Activated CD8-positive, alpha-beta T cell treated with anti-CD3 and anti-CD28 coated beads for 36 hours (primary cell): ENCODE results near the gene OR14A16. TPM values are rescaled to one million over a fixed set of nuclear protein-coding genes. Genes with fewer than 3 reads are reported as not detected.

ENCODE experiments used
- ATAC-seq: fragments of 200-7000 bp; cut with Tn5 transposase; one replicate; pipeline ENCODE4 v1.10.0; 2021; ENCODE audit warnings: mild to moderate bottlenecking, moderate library complexity
- CTCF ChIA-PET: fragments of 350-600 bp; sonication (Branson Sonifier 250); formaldehyde crosslinking; loops from one replicate; lab custom pipeline; 2021; ENCODE audit warnings: antibody characterized with exemption; lab: Charles Lee
- POLR2A ChIA-PET: fragments of 350-600 bp; sonication (Branson Sonifier 250); formaldehyde crosslinking; loops from one replicate; lab custom pipeline; 2021; ENCODE audit warnings: antibody characterized with exemption; lab: Charles Lee
- DNase-seq: peaks from one replicate; pipeline ENCODE4 v3.0.0-alpha.2; 2020
- H3K27ac Mint-ChIP-seq: one replicate; pipeline ENCODE4 v1.8.0; 2021; ENCODE audit warnings: mild to moderate bottlenecking, mixed read lengths
- H3K27me3 Mint-ChIP-seq: one replicate; pipeline ENCODE4 v1.8.0; 2021; ENCODE audit warnings: mixed read lengths
- H3K36me3 Mint-ChIP-seq: one replicate; pipeline ENCODE4 v1.8.0; 2021; ENCODE audit warnings: low read depth, mixed read lengths
- H3K4me1 Mint-ChIP-seq: one replicate; pipeline ENCODE4 v1.8.0; 2021; ENCODE audit warnings: low read depth, mixed read lengths
- H3K4me3 Mint-ChIP-seq: one replicate; pipeline ENCODE4 v1.8.0; 2021; ENCODE audit warnings: mild to moderate bottlenecking, moderate library complexity, mixed read lengths
- H3K9me3 Mint-ChIP-seq: one replicate; pipeline ENCODE4 v1.8.0; 2021; ENCODE audit warnings: mixed read lengths
- CTCF ChIP-seq: fragments of 200-600 bp; IDR thresholded peaks from one replicate; pipeline ENCODE4 v1.8.0; 2022; ENCODE audit warnings: antibody characterized with exemption, mild to moderate bottlenecking
- intact Hi-C: fragments of 100-400 bp; cut with micrococcal nuclease; formaldehyde crosslinking; loops from one replicate; pipeline ENCODE4 v1.10.0; 2022
- total RNA-seq, 2 experiments: library from RNA; stranded (reverse); gene quantifications; one replicate each; pipeline ENCODE4 v1.2.3, GENCODE V29; 2021

OR14A16 gene
- total RNA-seq, 2 experiments from 2014 or later = not detected

GRCh38 chr1:247797518-247797917 is 26.4 kb downstream of the OR14A16 start:
- Mint-ChIP-seq H3K36me3 (no peaks in the 10 kb centered on the region), H3K4me1 (no peaks in the 10 kb centered on the region), H3K4me3 (no peak overlapping the region), H3K9me3 (no peaks in the 10 kb centered on the region), H3K27ac (no peak overlapping the region), H3K27me3 (peaks cover 2% of the 10 kb centered on the region)
- DNase-seq (no peak), ATAC-seq (no peak)
- TF ChIP-seq CTCF = no peak
- ChIA-PET POLR2A (no interaction called here), CTCF (no interaction called here)
- intact Hi-C loops = no loop called here

GRCh38 chr1:247769603-247770002 is 54.3 kb downstream of the OR14A16 start:
- H3K9me3 Mint-ChIP-seq = no peaks in the 10 kb centered on the region
- no peaks in the 10 kb centered on the region for H3K36me3 Mint-ChIP-seq
- CTCF ChIA-PET = no interaction called here
- no peak for TF ChIP-seq CTCF
- POLR2A ChIA-PET = no interaction called here
- intact Hi-C loops = no loop called here
- ATAC-seq (no peak), DNase-seq (no peak)
- H3K4me1 Mint-ChIP-seq = no peaks in the 10 kb centered on the region
- H3K4me3 Mint-ChIP-seq = no peak overlapping the region
- H3K27me3 Mint-ChIP-seq = peaks cover 3% of the 10 kb centered on the region
- no peak overlapping the region for H3K27ac Mint-ChIP-seq

Other genes with a start within 250 kb of the OR14A16 start
- not detected for gene OR2G2, start 235.8 kb downstream of the OR14A16 start, total RNA-seq
- not detected for gene OR2G3, start 218.5 kb downstream of the OR14A16 start, total RNA-seq
- not detected for gene OR13G1, start 144.4 kb downstream of the OR14A16 start, total RNA-seq
- not detected for gene OR6F1, start 107.5 kb downstream of the OR14A16 start, total RNA-seq
- gene OR14K1, start 85.5 kb downstream of the OR14A16 start, total RNA-seq = not detected
- not detected for gene OR14A2, start 76.0 kb downstream of the OR14A16 start, total RNA-seq
- not detected for gene OR1C1, start 63.6 kb downstream of the OR14A16 start, total RNA-seq
- gene OR11L1, start 17.8 kb upstream of the OR14A16 start, total RNA-seq = not detected
- under 1 TPM in 1 of 2 experiments, not detected in 1; 0.11 TPM for gene TRIM58, start 33.1 kb upstream of the OR14A16 start, total RNA-seq
- gene OR2W3, start 71.5 kb upstream of the OR14A16 start, total RNA-seq = not detected
- gene OR2T8, start 96.1 kb upstream of the OR14A16 start, total RNA-seq = not detected
- gene OR2AJ1, start 100.8 kb upstream of the OR14A16 start, total RNA-seq = not detected
- under 1 TPM; 0.29 to 0.34 TPM for gene OR2L8, start 124.7 kb upstream of the OR14A16 start, total RNA-seq
- not detected for gene OR2AK2, start 141.1 kb upstream of the OR14A16 start, total RNA-seq
- gene OR2L5, start 189.5 kb upstream of the OR14A16 start, total RNA-seq = not detected
- under 1 TPM in 1 of 2 experiments, not detected in 1; 0.07 TPM for gene OR2L2, start 206.0 kb upstream of the OR14A16 start, total RNA-seq
- gene OR2L3, start 222.7 kb upstream of the OR14A16 start, total RNA-seq = not detected